ENCODE measurements around the gene SLC25A26. TPM values are rescaled to one million over a fixed set of nuclear protein-coding genes. Genes with fewer than 3 reads are reported as not detected.
A peak's percentile ranks its signal among the peaks of the same experiment; 100 is the strongest.

Gene SLC25A26
- total and polyA plus RNA-seq, 2 of the 13 experiments (the other 11 are each of a cell fraction or from before 2014, with no cell fraction given), result 23.1 to 32.7 TPM

GRCh38 chr3:66220602-66221377 is at the start of gene SLC25A26 (continued):
- TF ChIP-seq, protein P1, sequence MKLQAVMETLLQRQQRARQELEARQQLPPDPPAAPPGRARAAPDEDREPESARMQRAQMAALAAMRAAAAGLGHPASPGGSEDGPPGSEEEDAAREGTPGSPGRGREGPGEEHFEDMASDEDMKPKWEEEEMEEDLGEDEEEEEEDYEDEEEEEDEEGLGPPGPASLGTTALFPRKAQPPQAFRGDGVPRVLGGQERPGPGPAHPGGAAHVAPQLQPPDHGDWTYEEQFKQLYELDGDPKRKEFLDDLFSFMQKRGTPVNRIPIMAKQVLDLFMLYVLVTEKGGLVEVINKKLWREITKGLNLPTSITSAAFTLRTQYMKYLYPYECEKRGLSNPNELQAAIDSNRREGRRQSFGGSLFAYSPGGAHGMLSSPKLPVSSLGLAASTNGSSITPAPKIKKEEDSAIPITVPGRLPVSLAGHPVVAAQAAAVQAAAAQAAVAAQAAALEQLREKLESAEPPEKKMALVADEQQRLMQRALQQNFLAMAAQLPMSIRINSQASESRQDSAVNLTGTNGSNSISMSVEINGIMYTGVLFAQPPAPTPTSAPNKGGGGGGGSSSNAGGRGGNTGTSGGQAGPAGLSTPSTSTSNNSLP (IDR thresholded peaks at IDR 0.05; ENCODE audit: low read depth, low read length), result no peak
- TF ChIP-seq ISX (CRISPR knock-in tag; conservative IDR thresholded peaks at IDR 0.05) (no peak), ZNF746 (CRISPR knock-in tag; IDR thresholded peaks at IDR 0.05) (no peak), ATF7 (IDR thresholded peaks at IDR 0.05) (no peak), ATF7 (CRISPR knock-in tag; IDR thresholded peaks at IDR 0.05) (0 out of 2 replicates have a peak, but pooled peaks have one; percentile 27), TERF1 (CRISPR knock-in tag; IDR thresholded peaks at IDR 0.05) (no peak), MED8 (CRISPR knock-in tag; IDR thresholded peaks at IDR 0.05; ENCODE audit: insufficient replicate concordance) (no peak), ERF (CRISPR knock-in tag; IDR thresholded peaks at IDR 0.05) (peak; percentile 21; the same call in 1 of the 2 replicates), ZBTB34 (CRISPR knock-in tag; IDR thresholded peaks at IDR 0.05) (no peak), ZNF530 (CRISPR knock-in tag; IDR thresholded peaks at IDR 0.05; ENCODE audit: low read depth) (no peak), IKZF4 (CRISPR knock-in tag; IDR thresholded peaks at IDR 0.05; ENCODE audit: borderline replicate concordance, low read depth, not compliant biosample characterization) (peak; percentile 65), ZKSCAN8 (CRISPR knock-in tag; IDR thresholded peaks at IDR 0.05; ENCODE audit: borderline replicate concordance) (no peak), MLXIP (CRISPR knock-in tag; IDR thresholded peaks at IDR 0.05; ENCODE audit: borderline replicate concordance) (no peak), ZNF639 (CRISPR knock-in tag; conservative IDR thresholded peaks at IDR 0.05) (no peak), DMAP1 (CRISPR knock-in tag; IDR thresholded peaks at IDR 0.05) (peak; percentile 80; the same call in 1 of the 2 replicates), CC2D1A (CRISPR knock-in tag; IDR thresholded peaks at IDR 0.05) (0 out of 2 replicates have a peak, but pooled peaks have one; percentile 40), PITX1 (CRISPR knock-in tag; IDR thresholded peaks at IDR 0.05) (peak; percentile 48; the same call in 1 of the 2 replicates), CTCF (CRISPR knock-in tag; IDR thresholded peaks at IDR 0.05) (0 out of 2 replicates have a peak, but pooled peaks have one; percentile 7)
